Neural progenitor cell (in vitro differentiated cells): ENCODE data around the gene RPAP2.

ENCODE experiments used
- CTCF ChIP-seq: fragments of 200-600 bp; sonication (generic); IDR thresholded peaks from 2 replicates; pipeline ENCODE4 v1.5.1; 2017; ENCODE audit warnings: antibody characterized with exemption, mild to moderate bottlenecking
- EZH2 ChIP-seq: fragments of 200-600 bp; sonication (generic); IDR thresholded peaks from 2 replicates; pipeline ENCODE4 v1.6.1; 2017; ENCODE audit warnings: antibody characterized with exemption, mild to moderate bottlenecking, moderate library complexity
- EZH2phosphoT487 ChIP-seq: fragments of 200-600 bp; sonication (generic); IDR thresholded peaks from 2 replicates; pipeline ENCODE4 v1.6.1; 2017; ENCODE audit warnings: antibody characterized with exemption

GRCh38 chr1:92276082-92276481 is 22.8 kb upstream of the RPAP2 start:
- TF ChIP-seq EZH2, result no peak
- TF ChIP-seq CTCF, result no peak
- no peak for TF ChIP-seq EZH2phosphoT487
